Ovary (tissue), 9 donors: ENCODE measurements around the gene HECTD4. TPM values are rescaled to one million over a fixed set of nuclear protein-coding genes. Genes with fewer than 3 reads are reported as not detected.

Experiments used
- DNase-seq, 5 donors: peaks; one replicate each; pipeline ENCODE4 v3.0.0-alpha.2; 2019 to 2020
- H3K27ac ChIP-seq, 2 donors: fragments of 200-600 bp; one replicate each; pipeline versions ENCODE4 v1.5.1 to v1.8.0; 2019 to 2022
- H3K27me3 ChIP-seq: fragments of 200-600 bp; one replicate; pipeline ENCODE4 v1.8.0; 2022
- H3K36me3 ChIP-seq: fragments of 200-600 bp; sonication (generic); one replicate; pipeline ENCODE4 v1.5.1; 2019
- H3K4me1 ChIP-seq: one replicate; pipeline ENCODE4 v1.8.1; 2013; ENCODE audit warnings: mild to moderate bottlenecking, moderate library complexity; ENCODE audit not compliant: insufficient read depth
- H3K4me3 ChIP-seq: fragments of 200-600 bp; sonication (generic); one replicate; pipeline ENCODE4 v1.5.1; 2017
- H3K9me3 ChIP-seq, 2 donors: fragments of 200-600 bp in 1 of 2; sonication (generic) in 1 of 2; one replicate each; pipeline versions ENCODE4 v1.5.1 to v1.8.1; 2013 to 2019; ENCODE audit warnings: mild to moderate bottlenecking in 1 of 2, moderate library complexity in 1 of 2
- CTCF ChIP-seq, 3 donors: fragments of 450-650 bp in 2 of 3; fragments of 200-600 bp in 1 of 3; IDR thresholded peaks; one replicate each; pipeline versions ENCODE4 v1.5.1 to v1.8.0; 2016 to 2022; ENCODE audit warnings: antibody characterized with exemption in 3 of 3, mild to moderate bottlenecking in 1 of 3
- EP300 ChIP-seq: sonication (generic); formaldehyde crosslinking; IDR thresholded peaks from one replicate; pipeline ENCODE4 v1.6.1; 2017; ENCODE audit warnings: antibody characterized with exemption
- POLR2A ChIP-seq: fragments of 450-650 bp; IDR thresholded peaks from one replicate; pipeline ENCODE4 v1.6.1; 2017; ENCODE audit warnings: antibody characterized with exemption, mild to moderate bottlenecking, moderate library complexity
- WGBS, 3 donors: extraction: QIAGEN DNeasy Blood & Tissue Kit in 1 of 3; methylation state at CpG; one replicate each; pipeline versions ENCODE4 v1.1.5 to v1.1.7; 2013 to 2017; 5-methylcytosine and 5-hydroxymethylcytosine counted together
- intact Hi-C, 4 donors: fragments of 100-400 bp; cut with DNase I; formaldehyde crosslinking; loops; one replicate each; pipeline versions ENCODE4 v1.11.0 to v1.15.1; 2022 to 2023
- polyA plus RNA-seq, 2 donors: library from polyadenylated mRNA; stranded (reverse); fragments of 200-250 nt in 1 of 2; fragments of 350-450 nt in 1 of 2; fragmentation: Illumina TruSeq in 1 of 2; extraction: RNeasy Lipid Tissue Mini Kit (QIAGEN cat#74804) in 1 of 2; gene quantifications; one replicate each; pipeline ENCODE4 v1.2.3, GENCODE V29; 2013 to 2014
- total RNA-seq, 7 donors: library from RNA; depleted of rRNA in 2 of 7; stranded (reverse); fragments of >200 nt in 2 of 7; fragmentation: NEBNext Ultra II Directional in 3 of 7; extraction: Animal tissue kit (Norgen Biotek cat#: 25700) in 3 of 7; gene quantifications; one replicate each; pipeline versions ENCODE4 v1.1.0 to v1.2.4, GENCODE V29; 2016 to 2023
- donor health status: DM: no; HTN: no; CAD: no; lungs with moderate emphysema.
- donor health status: DM: no; HTN: no; CAD: no.
- donor health status: Bipolar disorder and iron deficiency.
- donor health status: DM: yes; HTN: yes; CAD: no.
- donor health status: DM: no; HTN: no; CAD: no.
- donor health status: DM: yes; HTN: yes; CAD: no.

HECTD4 gene
- total and polyA plus RNA-seq, 9 donors, result 12.3 to 47.3 (median 34.9) TPM

GRCh38 chr12:112425582-112426382 lies 43.6 kb upstream of the HECTD4 start:
- TF ChIP-seq POLR2A (no peak), CTCF (IDR thresholded peaks at IDR 0.05) (no peak), EP300 (no peak)
- Histone ChIP-seq H3K4me1 (no peaks in the 10 kb centered on the region), H3K27ac (no peak overlapping the region), H3K9me3 (no peaks in the 10 kb centered on the region), H3K27me3 (no peaks in the 10 kb centered on the region), H3K36me3 (no peaks in the 10 kb centered on the region), H3K4me3 (no peak overlapping the region)
- WGBS, 3 donors, result 94 to 96% (median 95%) methylated on average over 7 of the region's 7 CpGs
- intact Hi-C loops, result no loop called here
- no peak for DNase-seq

- intact Hi-C loops, result no loop called here
- WGBS, 3 donors, result 78 to 81% (median 80%) methylated on average over 3 of the region's 3 CpGs
- TF ChIP-seq POLR2A (no peak), EP300 (no peak), CTCF (IDR thresholded peaks at IDR 0.05) (no peak)
- Histone ChIP-seq H3K27me3 (no peaks in the 10 kb centered on the region), H3K27ac (no peak overlapping the region), H3K36me3 (no peaks in the 10 kb centered on the region), H3K4me3 (no peak overlapping the region), H3K4me1 (peaks cover 2% of the 10 kb centered on the region), H3K9me3 (no peaks in the 10 kb centered on the region)
- DNase-seq, result no peak
Measured at GRCh38 chr12:112424126-112424525, 41.9 kb upstream of the HECTD4 start.

- Histone ChIP-seq H3K27ac (no peak overlapping the region), H3K36me3 (no peaks in the 10 kb centered on the region), H3K4me3 (no peak overlapping the region), H3K9me3 (no peaks in the 10 kb centered on the region), H3K4me1 (peaks cover 4% of the 10 kb centered on the region), H3K27me3 (no peaks in the 10 kb centered on the region)
- TF ChIP-seq EP300 (no peak), POLR2A (no peak), CTCF (IDR thresholded peaks at IDR 0.05) (no peak)
- no peak for DNase-seq
- 15 to 23% (median 21%) methylated on average over 5 of the region's 5 CpGs for WGBS, 3 donors
- intact Hi-C loops, result no loop called here
Measured at GRCh38 chr12:112422531-112422930, 40.3 kb upstream of the HECTD4 start.

GRCh38 chr12:112421363-112421762 lies 39.1 kb upstream of the HECTD4 start:
- no peaks in the 10 kb centered on the region for H3K9me3 ChIP-seq
- 93 to 97% (median 96%) methylated on average over 1 of the region's 1 CpG for WGBS, 3 donors
- H3K4me3 ChIP-seq, result no peak overlapping the region
- no peak for DNase-seq
- no peaks in the 10 kb centered on the region for H3K36me3 ChIP-seq
- H3K4me1 ChIP-seq, result peaks cover 4% of the 10 kb centered on the region
- intact Hi-C loops, result no loop called here
- no peaks in the 10 kb centered on the region for H3K27me3 ChIP-seq
- TF ChIP-seq EP300, result no peak
- no peak for TF ChIP-seq CTCF (IDR thresholded peaks at IDR 0.05)
- TF ChIP-seq POLR2A, result no peak
- no peak overlapping the region for H3K27ac ChIP-seq
